ENCODE measurements around the gene TEX35. TPM values are rescaled to one million over a fixed set of nuclear protein-coding genes. Genes with fewer than 3 reads are reported as not detected.

TEX35 gene
- total RNA-seq (2014; rRNA removed; shearing (Covaris generic)) = not detected in 2 replicates

DNA sequence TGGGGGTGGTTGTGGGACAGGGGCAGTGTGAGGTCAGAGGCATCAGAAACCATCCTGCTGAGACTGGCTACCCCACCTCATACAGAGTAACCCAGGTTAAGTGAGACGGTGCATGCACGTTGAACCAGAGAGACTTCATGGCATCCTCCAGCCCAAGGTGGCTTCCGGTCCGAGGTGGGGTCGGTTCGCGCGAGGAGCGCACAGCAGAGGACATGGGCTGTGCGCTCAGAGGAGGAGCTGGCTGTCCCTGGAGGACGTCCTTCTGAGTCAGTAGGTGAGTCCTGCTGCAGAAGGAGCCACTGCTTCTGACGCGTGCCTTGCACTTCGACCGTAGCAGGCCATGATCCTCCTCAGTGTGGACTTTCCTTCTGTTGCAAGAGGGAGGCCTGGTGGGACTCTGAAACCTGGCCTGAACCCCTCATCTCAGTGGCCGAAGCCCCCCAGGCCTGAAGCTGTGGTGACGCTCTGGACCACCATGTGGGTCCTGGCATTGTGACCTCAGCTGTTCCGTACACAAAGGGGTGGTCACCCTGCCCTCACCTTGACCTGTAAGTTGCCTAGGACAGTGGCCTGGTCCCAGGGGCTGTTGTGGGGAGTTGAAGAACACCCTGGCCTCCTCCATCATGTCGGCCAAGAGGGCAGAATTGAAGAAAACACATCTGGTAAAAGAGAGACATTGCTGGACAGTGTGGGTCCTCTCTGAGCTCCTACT is at the start of gene TEX35:
Gene TEX35 (plus strand): TSS at position 544 of the 712 bp plus-strand sequence. CDS start 80 bp downstream, at position 624.
- DNase-seq (ENCODE audit: low spot score) = no peak
- in situ Hi-C loops (cut with HindIII; ENCODE audit: low sequenced_read_pairs) = no loop called here

DNA sequence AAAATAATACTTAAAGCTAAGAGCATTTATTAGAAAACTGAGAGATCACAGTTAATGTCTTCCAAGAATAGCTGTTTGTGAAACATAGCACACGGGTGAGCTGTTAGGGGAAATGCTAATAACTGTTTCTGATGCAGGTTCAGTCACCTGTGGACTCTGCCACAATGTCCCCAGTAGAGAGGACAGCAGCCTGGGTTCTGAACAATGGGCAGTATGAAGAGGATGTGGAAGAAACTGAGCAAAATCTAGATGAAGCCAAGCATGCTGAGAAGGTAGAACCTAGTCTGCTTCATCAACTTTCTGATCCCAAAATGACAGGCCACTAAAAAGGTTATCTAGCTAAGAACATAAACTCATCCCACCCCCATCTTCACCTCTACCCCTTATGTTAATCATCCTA is 48.8 kb upstream of the TEX35 start:
- no peak for DNase-seq (ENCODE audit: low spot score)
- in situ Hi-C loops (cut with HindIII; ENCODE audit: low sequenced_read_pairs) = no loop called here

DNA sequence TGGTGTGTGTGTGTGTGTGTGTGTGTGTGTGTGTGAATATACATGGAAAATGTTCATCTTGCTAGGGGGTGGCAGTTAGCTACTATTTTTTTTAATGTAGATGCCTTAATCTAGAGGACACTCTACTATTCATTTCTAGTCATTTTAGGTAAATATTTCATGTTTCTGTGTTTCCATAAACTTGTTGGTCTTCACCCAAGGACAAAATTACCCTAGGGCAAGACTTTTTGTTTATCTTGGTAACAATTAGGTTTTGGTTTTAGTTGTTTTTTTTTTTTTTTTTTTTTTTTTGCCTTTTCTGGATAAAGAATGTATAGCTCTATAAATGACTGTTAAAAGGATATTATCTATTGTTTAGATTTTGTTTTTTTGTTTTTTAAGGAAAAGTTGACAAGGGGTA is 48.3 kb upstream of the TEX35 start:
- DNase-seq (ENCODE audit: low spot score) = no peak
- in situ Hi-C loops (cut with HindIII; ENCODE audit: low sequenced_read_pairs) = no loop called here

DNA sequence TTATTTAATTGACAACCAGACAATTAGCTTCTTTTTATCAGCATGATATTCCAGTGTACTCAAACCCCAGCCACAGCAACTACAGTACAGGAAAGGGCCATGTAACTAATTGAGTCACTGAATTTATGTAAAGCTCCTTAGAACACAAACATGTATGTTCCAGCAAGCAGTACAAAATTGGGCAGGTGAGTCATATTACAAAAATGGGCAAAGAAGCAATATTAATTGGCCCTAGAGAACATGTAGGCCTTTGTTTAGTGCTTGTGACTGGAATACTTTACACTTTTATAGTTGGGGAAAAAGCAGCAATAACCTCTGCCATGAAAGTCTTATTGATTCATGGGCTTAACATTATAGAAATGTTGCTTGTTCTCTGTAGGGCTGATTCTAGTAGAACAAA is 47.9 kb upstream of the TEX35 start:
- DNase-seq (ENCODE audit: low spot score) = no peak
- in situ Hi-C loops (cut with HindIII; ENCODE audit: low sequenced_read_pairs) = no loop called here

DNA sequence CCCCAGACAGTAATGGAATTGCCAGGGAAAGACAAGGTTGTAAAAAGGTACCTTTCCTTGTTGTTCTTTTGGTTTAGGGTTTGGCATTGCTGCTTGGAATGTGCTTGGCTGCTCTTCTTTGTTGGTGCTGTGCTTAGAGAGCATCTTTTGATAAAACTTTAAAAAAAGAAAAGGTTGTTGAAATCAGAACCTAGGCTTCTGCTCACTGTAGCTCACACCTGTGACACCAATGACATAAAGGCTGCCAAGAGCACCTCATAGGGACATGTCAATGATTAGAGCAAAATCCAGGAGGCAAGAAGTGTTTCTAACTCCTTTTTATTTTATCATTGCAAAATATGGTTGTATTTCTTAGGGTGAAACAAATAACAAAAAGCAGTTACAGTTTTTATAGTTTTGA is 45.1 kb upstream of the TEX35 start:
- in situ Hi-C loops (cut with HindIII; ENCODE audit: low sequenced_read_pairs) = no loop called here
- DNase-seq (ENCODE audit: low spot score) = no peak

DNA sequence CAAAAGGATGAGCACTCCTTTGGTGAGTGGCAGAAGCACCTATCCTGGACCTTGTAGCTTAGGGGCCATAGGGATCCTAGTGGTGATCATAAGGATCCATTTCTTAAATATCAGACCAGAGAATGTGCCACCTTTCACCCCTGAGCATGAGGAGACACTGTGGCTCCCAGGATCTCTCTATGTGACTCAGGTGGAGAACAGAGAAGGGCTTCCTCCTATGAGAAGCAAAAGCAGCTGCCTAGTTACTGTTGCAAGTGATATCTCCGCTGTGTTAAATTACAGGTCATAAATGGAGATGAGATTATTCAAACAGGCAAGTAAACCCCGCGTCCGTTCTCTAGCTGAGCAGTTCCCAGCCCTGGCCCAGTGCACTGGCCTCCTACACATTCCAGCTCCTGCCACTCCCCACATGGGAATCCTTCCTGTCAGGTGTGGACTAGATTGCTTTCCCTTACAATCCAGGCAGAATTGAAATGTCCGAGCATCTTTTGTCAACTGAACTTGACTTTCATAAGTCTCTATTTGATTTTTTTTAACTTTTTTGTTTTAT is 42.4 kb upstream of the TEX35 start:
- in situ Hi-C loops (cut with HindIII; ENCODE audit: low sequenced_read_pairs) = no loop called here

DNA sequence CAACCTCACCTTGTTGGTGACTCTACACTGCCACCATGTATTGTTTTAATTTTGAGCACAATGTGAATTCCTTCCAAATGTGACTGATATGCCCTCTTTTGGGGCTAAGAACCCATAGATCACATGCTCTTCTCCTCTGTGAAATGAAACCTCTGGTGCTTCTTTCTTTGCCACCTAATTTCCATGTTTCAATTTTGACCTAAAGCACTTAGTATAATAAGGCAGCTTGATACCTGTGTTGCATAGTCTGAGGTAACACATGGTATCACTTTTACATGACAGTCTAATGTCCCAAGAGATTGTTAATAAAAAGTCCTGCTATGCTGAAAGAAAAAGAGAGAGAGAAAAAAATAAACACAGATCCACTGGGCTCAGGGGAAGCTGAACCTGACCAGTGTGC is 40.4 kb upstream of the TEX35 start:
- in situ Hi-C loops (cut with HindIII; ENCODE audit: low sequenced_read_pairs) = no loop called here

More for the DNA sequence above, 42.4 kb upstream of the TEX35 start:
- no peak for DNase-seq (ENCODE audit: low spot score)

DNA sequence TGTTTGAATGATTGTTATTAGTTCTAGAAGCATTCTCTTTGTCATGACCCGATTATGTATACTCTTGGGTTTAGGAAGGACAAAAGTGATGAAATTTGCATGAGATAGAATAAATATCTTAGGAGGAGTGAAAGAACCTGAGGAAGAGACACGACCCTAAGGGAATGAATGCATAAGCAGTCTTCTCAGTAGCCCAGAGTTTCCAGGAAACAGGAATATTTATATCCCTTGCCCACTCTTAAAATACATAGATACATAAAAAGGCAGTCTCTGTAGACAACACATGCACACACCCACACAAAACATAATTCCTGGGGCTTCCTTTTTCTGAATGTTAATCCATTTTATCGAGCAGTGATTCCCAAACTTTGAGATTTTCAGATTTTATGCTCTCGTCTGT is 35.5 kb upstream of the TEX35 start:
- no peak for DNase-seq (ENCODE audit: low spot score)
- in situ Hi-C loops (cut with HindIII; ENCODE audit: low sequenced_read_pairs) = no loop called here

More for the DNA sequence above, 40.4 kb upstream of the TEX35 start:
- DNase-seq (ENCODE audit: low spot score) = no peak

DNA sequence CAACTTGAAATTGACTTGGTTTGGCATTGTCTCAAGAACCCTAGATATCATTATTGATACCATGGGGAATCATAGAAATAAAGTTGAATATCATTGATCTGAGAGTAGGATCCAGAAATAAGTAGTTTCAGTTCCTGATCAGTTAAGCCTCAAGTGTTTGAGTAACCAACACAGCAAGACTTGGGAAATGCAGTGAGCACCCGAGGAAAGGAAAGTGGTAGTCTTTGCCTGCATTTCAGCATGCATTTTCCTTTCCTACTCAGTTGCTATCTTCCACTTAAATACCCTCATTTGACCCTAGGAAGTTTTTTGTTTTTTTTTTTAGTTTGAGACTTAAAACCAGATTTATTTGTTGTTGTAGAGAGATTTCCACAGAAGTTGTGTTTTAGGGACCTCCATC is 35.1 kb upstream of the TEX35 start:
- in situ Hi-C loops (cut with HindIII; ENCODE audit: low sequenced_read_pairs) = no loop called here
- no peak for DNase-seq (ENCODE audit: low spot score)

DNA sequence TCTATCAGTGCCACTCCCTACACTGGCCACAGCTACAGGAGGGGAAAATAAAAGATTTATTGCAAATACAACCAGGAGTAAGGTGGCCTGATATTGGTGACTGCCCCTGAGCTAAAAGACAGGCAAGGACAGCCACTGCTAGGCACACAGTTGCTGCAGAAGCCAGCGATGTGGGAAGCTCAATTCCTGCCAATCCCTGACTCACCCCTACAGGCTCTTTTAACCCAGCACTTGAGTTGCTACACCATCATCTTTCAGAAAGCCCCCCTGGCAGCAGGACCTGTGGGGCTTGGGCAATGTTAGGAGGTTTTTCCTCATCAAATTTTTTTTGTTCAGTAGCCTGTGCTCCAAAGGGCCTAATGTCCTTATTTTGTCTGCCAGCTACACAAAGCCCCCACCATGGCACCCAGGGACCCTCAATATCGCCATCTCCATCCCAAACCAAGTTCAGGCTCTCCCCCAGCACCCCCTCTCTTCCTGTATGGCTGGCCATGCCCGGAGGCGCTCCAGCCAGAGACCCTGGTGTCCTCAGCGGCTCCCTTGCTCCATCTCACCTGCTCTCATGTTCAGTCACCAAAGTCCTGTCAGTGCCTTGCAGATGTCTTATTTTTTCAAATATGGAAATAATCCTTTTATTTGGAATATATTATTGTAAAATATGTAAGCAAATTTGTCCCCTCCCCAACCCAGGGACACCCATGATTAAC is 29.5 kb upstream of the TEX35 start:
- no peak for DNase-seq (ENCODE audit: low spot score)
- in situ Hi-C loops (cut with HindIII; ENCODE audit: low sequenced_read_pairs) = no loop called here

DNA sequence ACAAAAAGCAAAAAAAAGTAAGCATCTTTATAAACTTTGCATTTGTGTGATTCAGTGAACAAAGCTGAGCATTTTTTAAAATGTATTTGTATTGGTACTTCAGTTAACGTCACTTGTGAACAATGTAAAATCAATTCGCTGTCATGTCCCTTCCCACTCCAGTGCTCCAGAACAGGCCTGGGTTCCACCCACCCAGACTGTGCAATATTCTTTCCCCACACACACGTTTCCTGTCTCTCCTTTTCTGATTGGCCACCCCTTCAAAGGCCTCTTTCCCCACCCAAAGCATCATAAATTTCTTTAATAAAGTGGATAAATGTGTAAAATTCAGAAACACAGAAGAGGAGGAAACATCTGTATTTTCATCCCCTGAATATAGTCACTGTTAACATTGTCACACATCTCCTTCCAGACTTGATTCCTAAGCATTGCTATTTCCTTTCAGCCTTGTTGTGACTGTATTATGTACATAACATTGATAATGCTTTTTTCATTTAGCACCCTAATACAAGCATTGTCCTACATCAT is 28.1 kb upstream of the TEX35 start:
- no peak for DNase-seq (ENCODE audit: low spot score)
- in situ Hi-C loops (cut with HindIII; ENCODE audit: low sequenced_read_pairs) = no loop called here

DNA sequence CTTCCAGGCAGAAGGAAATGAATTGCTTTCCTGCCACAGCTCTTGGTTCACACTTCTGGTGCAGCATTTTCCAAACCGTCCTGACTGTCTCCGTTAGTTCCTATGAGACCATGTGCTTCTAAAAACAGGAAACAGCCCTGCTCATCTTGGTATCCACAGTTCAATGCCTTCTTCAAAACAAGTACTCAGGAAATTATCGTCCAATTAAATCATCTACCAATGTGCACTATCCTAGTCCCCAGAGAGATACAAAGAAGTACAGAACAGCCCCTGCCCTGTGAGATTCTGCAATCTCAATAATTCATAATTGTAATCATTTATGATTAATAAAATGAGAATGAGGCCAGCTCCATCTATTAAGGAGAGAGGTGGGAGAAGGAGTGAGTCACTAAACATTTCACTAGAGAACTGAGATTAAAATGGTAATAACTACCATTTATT is 27.3 kb upstream of the TEX35 start:
- in situ Hi-C loops (cut with HindIII; ENCODE audit: low sequenced_read_pairs) = no loop called here
- no peak for DNase-seq (ENCODE audit: low spot score)

DNA sequence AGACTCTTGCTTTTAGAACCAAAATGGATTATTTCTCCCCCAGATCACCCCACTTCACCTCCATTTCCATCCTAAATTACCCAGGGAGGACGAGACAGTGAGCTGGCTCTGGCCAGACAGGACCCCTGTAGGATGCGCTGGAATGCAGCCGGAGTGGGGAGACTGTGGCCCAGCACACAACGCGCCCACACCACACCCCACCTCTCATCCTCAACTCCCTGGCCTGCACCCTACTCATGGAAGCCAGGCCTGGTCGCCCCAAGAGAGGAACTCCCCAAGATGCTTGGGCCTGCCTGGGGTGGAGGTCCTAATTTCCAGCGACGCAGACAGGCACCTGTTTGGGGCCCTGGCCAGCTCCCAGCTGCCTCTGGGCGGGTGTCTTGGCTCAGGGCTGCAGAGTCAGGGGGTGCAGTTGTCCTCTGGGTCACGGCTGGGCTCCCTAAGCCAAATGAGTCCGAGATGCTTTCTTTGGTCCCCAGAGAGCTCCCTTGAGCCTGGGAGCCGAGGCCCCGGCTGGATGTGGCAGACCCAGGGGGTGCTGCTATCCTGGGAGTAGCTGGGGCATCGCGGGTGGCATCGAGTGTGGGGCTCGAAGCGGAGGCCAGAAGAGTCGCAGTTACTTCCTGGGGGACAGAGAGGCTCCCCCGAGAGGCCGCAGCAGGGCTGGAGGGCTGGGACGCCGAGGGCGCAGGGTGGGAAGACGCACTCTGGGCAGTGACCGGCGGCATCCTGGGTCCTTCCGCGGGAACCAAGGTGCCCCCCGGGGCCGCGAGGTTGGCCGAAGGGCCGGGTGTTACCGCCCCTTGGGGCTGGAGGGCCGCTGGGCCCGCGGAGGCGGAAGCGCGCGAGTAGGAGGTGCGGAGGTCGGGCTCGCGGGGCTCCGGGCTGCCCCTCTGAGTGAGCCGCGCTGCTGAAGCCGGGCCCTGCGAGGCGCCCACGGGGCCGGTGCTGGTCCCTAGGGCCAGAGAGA is 26.5 kb upstream of the TEX35 start:
- DNase-seq (ENCODE audit: low spot score) = no peak
- in situ Hi-C loops (cut with HindIII; ENCODE audit: low sequenced_read_pairs) = no loop called here

DNA sequence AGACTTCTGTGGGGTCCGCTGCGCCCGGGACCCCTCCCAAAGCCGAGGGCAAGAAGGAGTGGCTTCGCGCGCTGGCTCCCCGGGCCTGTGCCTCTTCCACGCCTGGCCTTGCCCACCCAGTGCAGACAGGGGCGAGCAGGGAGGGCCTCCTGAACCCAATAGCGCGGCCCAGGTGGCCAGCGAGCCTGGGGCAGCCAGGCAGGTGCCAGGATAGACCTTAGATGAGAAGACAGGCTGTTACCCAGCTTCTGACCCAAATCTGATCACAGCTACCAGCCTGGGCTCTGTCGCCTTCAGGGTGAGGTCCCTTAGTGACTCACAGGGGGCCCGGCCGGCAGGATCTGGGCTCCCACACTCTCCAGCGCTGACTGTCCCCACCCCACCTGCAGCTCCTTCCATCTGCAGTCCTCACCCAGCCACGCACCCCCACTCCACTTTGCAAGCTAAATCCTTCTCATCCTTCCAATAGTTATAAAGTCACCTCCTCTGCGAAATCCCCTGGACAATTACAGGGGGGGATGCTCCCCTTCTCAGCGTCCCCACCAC is 25.8 kb upstream of the TEX35 start:
- in situ Hi-C loops (cut with HindIII; ENCODE audit: low sequenced_read_pairs) = no loop called here

DNA sequence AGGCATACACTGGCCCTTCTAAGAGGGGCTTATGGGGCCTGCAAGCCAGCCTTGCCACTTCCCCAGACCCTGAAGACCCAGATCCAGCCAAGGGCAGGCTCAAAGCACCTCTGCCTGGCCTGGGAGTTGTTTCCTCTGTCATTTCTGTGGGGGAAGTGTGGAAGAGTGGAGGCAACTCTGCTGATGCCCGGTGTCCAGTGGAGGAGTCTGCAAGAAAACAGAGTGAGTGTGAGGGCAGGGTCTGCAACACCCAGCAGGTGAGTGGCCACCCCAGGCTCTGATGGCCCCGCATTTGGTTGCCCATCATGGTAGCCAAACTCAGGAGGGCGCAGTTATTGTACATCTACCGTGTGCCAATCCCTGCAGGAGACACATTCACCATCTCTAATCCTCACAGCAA is 24.5 kb upstream of the TEX35 start:
- DNase-seq (ENCODE audit: low spot score) = no peak
- in situ Hi-C loops (cut with HindIII; ENCODE audit: low sequenced_read_pairs) = no loop called here

More for the DNA sequence above, 25.8 kb upstream of the TEX35 start:
- DNase-seq (ENCODE audit: low spot score) = no peak

DNA sequence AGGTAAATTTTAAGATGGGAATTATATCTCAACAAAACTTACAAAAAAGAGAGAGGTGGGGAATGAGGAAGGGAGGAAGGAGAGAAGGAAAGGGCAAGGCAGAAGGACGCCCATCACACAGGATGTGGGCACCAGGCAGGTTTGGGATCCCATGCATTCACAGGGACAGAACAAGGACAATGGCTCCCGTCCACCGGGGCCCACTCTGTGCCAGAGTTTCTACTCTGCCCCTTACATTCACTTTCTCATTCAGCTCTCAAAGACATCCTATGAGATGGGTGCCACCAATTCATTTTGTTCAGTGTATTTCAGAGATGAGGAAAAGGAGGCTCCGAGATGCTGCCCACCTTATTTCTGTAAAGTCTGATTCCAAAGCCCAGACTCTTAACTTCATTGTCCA is 23.5 kb upstream of the TEX35 start:
- in situ Hi-C loops (cut with HindIII; ENCODE audit: low sequenced_read_pairs) = no loop called here
- no peak for DNase-seq (ENCODE audit: low spot score)

DNA sequence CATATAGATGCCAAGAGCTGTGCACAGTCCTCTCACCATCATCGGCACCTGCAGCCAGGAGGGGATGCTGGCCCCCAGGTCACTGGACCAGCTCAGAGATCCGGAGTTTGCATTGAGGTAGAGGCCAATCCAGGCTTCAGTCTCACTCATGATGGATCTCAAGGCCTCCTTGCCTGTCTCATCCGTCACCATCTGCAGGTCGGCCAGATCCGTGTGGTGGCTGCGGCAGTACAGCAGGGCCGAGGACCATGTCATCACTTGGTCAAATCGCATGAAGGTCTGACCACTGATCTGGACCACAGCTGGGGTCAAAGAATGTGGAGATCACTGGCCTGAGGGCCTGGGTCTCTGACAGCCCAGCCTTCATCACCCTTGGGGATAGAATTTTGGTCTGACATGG is 22.8 kb upstream of the TEX35 start:
- DNase-seq (ENCODE audit: low spot score) = no peak
- in situ Hi-C loops (cut with HindIII; ENCODE audit: low sequenced_read_pairs) = no loop called here

DNA sequence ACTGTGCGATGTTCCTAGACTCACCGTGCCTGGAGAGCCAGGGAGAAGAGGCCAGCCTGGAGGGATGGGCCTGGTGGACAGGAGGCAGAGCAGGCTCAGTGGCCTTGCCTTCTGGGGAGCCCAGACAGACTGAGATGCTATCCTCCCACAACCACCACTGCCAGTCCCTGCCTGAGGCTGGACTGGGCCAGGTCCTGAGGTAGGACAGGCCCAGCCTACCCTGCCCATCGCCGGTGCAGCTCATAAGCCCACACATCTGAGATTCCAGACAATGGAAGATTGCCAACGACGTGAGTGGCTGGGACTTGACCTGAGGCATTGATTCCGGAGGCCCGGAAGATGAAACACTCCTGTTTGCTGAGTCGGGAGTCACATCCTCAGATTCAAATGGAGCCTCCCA is 21.9 kb upstream of the TEX35 start:
- DNase-seq (ENCODE audit: low spot score) = no peak
- in situ Hi-C loops (cut with HindIII; ENCODE audit: low sequenced_read_pairs) = no loop called here

DNA sequence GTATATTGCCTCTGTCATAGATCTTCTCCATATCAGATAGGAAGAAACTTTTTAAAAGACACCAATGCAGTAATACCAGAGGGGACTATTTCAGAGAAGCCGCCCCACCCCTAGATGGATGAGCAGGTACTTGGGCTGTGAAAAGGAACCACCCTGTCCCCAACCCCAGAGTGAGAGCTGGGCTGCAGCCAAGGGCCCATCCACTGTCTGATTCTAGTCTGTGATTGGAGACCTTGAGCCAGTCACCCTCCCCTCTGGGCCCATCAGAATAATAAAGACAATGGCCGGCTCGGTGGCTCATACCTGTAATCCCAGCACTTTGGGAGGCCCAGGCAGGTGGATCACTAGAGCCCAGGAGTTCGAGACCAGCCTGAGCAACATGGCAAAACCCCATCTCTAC is 21.2 kb upstream of the TEX35 start:
- in situ Hi-C loops (cut with HindIII; ENCODE audit: low sequenced_read_pairs) = no loop called here
- DNase-seq (ENCODE audit: low spot score) = no peak
